GM12874 (cell line): ENCODE results near the gene COL28A1.

Source experiments
- CTCF ChIP-seq: IDR thresholded peaks from 2 replicates; pipeline ENCODE4 v1.5.1; 2011; ENCODE audit warnings: low read depth, mild to moderate bottlenecking, control low read depth, low read length, moderate library complexity; ENCODE audit not compliant: insufficient read depth

The COL28A1 gene

GRCh38 chr7:7424151-7424873 is 111.4 kb downstream of the COL28A1 start:
- peak; percentile 65 for TF ChIP-seq CTCF

- TF ChIP-seq CTCF = no peak
These were observed 113.0 kb downstream of the COL28A1 start for GRCh38 chr7:7422641-7423040.

- TF ChIP-seq CTCF = no peak
These were observed 113.8 kb downstream of the COL28A1 start for GRCh38 chr7:7421826-7422225.

GRCh38 chr7:7418997-7419396 is 116.7 kb downstream of the COL28A1 start:
- no peak for TF ChIP-seq CTCF

GRCh38 chr7:7417851-7418250 is 117.8 kb downstream of the COL28A1 start:
- no peak for TF ChIP-seq CTCF

- no peak for TF ChIP-seq CTCF
These were observed 118.3 kb downstream of the COL28A1 start for GRCh38 chr7:7417414-7417813.

- no peak for TF ChIP-seq CTCF
These were observed 119.4 kb downstream of the COL28A1 start for GRCh38 chr7:7416031-7416858.
